Measurements from ENCODE around the gene ITGA6.

ITGA6 gene

DNA sequence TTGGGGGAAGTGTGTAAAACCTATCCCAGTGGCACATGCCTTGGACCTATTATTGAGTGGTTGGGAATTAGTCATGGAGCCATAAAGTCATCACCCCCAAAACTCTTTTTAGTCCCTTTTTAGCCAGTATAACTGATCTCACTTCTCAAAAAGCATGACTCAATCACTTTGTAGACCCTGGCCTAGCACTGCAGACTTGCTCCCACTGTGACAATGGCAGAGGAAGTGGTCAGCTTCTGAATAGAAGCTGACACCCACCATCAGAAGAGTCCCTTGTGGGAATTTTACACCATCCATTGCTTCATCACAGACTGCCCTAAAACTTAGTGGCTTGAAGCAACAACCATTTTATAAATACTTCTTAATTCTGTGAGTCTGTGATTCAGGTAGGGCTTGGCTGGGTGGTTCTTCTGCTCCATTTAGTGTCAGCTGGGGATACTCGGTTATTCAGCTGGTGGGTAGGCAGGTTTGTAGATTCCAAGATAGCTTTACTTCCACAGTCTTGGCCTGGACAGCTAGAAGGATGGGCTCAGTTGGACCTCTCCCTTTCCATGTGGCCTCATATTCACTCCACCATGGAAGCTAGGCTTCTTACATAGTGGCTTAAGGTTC, 10.8 kb upstream of the ITGA6 start:
- no peak for DNase-seq (ENCODE audit: low spot score)

DNA sequence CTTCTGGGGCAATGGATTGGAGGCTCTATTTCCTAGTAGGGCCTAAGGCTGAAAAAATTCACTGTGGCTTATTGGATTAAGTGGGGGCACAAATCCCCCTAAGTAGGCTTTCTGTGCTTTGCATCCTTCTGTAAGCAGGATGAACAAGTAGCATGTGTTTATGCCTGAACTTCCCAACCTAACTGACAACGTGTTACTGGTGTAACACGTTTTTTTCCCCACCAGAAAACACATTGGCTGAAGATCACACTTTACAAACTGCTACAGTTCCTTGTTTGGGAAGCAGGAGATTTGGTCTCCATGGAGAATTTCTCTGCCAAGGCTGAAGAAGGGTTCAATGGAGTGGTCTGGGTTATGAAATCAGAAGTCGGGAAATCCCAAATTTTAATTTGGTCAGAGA, 7.2 kb upstream of the ITGA6 start:
- no peak for DNase-seq (ENCODE audit: low spot score)

DNA sequence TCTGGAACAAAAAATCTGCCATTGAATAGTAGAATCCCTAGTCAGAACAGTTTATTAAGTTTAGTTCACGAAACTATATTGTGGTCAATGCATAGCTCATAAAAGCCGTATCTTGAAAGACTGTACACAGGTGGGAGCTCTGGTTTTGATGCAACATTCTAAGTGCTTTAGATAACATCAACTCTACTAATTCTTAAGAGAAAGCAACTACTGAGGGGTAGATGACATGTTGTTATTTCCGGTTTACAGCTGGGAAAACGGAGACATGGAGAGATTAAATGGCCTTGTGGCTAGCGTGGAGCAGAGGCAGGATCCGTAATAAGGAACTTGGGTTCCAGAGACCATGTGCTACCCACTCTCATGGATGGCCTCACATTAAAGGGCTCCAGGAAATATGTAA, 4.2 kb upstream of the ITGA6 start:
- DNase-seq (ENCODE audit: low spot score): no peak

DNA sequence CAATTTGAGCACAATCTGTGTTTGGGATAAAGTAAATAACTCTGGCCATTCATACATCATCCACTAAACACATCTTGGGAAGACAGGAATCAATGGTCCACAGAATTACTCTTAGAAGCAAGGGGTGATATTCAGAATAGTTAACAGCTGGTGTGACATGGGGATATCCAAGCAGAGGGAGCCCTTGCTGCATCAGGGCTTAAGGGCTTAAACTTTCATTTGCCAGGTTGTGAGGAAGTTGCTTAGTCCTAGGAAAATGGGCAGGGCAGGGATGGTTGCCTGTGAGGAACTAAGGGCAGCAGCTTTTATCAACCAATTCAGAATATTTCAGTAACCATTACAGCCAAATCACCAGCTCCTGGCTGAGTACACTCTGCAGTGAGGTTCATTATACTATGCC, 2.0 kb upstream of the ITGA6 start:
- DNase-seq (ENCODE audit: low spot score): no peak

DNA sequence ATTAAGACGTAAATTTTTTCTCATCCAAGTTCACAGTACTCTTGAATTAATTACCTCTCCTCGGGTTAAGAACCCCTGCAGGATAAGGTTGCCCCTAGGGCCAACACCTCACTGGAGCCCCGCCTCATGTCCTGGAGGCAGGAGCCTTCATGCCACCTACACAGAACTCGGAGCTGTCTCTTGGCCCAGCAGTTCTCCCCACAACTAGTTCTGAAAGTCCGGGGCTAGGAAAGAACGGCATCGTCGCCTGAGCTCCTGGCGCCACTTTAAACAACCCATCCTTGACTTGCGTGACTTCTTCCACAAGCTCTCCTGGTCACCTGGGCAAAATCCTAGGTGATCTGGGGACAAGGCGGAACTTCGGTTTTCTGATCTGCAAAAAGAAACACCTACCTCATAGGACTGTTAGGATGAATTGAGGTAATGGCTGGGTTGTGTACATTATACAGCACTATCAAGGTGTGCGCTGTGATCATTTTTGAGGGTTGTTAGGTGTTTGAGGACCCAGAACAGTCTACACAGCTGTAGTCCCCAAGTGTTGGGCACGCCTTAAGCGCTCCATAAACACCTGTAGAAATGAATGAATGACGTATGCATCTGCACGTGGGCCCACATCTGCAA, 641 bp upstream of the ITGA6 start:
- DNase-seq (ENCODE audit: low spot score): no peak

DNA sequence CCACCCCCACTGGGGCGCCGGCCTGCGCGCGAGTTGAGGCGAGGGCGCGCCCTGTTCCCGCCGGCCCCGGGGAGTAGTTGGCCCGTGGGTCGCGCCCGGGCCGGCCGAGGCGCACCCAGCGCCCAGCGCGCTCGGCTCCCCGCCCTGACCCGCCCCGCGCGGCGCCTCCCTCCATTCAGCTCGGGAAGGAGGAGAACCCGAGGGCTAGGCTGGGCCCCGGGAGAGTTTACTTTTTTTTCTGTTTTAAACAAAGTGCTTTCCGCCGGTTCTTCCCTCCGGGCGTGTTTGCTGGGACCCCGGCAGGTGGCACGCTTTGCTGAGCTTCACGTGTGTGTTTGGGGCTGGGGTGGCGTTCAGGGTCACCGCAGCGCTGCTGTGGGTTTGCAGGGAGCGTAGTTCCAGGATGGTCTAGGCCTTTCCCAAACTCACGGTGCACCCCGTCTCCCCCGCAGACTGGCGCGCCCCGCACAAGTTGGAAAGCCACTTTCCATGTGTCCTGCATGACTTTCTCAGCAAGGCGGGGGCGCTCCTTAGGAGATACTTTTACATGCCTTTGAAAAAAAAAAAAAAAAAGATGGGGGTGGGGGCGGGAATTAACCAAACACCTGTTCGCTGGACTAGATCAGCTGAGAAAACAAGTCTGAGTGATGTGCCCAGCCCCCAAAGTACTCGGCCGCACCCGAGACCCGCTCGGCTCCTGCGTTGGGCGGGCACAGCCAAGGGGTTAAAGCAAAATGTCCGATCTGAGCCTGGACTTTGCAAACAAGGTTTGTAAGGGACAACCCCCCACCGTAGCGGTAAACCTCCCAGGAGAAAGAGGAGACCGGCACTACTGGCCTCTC, 825 bp downstream of the ITGA6 start:
- DNase-seq (ENCODE audit: low spot score): no peak

DNA sequence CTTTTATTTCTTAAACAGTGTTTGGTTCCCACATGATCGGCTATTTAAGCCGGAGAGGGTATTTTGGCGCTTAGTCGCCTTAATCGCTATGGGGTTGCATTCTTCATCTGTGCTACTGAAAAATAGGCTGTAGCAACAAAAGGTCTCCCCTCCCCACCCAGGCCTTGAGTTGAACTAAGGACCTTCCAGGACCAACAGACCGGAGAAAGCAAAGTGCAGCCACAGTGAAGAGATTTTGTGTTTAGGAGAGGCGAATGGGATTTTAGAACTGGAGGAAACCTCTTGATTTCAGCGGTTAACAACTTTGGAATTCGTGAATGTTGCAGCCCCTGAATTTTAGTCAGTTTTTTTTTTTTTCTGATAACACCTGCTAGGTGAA, 1.4 kb downstream of the ITGA6 start:
- DNase-seq (ENCODE audit: low spot score): no peak

DNA sequence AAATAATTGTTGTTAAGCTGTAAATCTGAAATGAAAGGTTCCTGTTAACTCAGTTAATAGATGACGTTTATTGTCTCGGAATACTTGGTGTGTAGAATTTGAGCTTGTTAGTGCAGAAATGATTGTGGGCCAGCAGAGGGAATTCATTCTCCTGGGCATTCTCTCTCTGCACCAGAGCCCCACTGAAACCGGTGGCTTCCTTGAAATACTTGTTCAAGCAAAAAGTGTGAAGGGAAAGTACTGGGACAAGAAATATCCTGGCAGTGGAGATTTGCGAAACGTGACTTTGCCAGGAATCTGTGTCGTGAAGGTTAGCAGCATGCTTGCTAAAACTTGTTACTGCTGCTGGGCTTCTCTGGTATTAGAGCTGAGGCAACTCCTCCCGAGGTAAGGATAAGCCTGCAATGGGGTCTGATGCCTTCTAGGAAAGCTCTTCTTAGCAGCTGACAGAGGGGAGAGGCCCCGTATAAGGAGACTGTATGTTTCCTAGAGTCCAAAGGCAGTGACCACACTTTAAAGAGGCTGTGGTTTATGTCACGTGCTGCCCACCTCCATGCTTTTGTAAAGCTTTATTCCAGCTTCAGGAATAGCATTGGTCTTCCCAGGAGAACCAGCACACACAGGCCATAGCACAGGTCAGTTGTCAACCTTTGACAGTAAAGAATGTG, 2.0 kb downstream of the ITGA6 start:
- DNase-seq (ENCODE audit: low spot score): no peak

DNA sequence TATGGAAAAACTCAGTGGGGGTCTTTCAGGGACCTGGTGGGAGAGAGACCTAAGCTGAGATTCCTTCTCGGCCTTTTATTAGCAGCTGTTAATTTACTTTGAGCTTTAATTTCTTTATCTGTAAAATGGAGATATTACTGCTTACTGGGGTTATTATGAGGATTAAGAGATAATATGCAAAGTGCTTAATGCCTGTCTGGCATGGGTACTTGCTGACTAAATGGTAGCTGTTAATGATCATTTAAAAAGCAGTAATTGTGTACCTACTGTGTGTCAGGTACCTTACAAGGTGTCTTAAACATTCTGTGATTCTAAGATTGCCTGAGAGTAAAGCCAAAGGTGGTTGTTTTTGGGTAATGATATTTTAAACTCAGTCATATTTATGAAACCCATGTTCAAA, 2.6 kb downstream of the ITGA6 start:
- DNase-seq (ENCODE audit: low spot score): no peak

DNA sequence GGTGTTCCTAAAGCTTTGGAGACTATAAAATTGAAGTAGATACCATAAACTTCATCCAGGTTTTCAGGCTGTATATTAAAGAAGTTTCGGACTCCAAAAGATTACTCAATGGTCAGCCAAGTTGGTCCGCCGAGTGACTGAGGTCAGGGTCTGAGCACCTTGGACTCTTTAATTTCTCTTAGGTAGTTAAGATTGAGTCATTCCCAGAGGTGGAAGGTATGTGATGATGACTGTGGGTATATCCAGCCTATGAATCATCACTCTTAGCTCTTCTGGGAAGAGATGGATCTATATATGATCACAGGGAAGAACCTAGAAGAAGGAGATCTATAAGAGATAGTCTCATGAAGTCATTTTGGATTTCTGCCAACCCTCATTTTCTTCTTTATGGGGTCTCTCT, 3.3 kb downstream of the ITGA6 start:
- DNase-seq (ENCODE audit: low spot score): no peak

DNA sequence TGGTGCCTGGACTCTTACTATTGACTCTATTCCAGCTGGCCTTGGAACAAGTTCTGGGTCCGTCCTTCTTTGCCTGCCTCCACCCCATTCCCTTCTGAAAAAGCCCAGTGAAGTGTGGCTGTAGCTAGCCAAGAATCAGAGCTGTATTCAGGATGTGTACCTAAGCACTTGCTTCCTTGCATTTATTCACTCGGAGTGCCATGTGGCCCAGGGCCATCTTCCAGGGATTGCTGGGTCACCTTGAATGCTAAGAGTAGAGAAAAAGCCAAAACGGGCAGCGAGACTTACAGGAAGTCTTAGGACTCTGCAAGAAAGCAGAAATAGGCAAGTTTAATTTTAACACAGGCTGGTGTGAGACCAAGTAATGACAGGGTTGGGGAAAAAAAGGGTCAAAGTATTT, 4.1 kb downstream of the ITGA6 start:
- DNase-seq (ENCODE audit: low spot score): no peak

DNA sequence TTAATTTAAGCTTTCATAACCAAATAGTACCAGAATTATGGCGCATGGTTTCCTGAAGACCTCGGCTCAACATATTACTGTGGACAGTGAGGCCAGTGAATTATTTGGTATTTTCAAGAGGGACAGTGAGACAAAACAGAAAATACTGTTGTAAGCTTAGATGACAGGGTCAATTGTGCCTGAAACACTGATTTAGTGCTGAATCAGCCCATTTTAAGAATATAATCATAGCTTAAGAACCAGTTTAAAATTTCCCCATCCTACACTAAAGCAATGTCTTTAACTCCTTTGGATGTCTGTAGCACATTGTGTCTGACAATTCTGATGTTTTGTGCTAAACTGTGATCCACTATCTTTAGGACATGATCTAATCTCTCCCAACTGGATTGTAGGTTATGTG, 4.6 kb downstream of the ITGA6 start:
- DNase-seq (ENCODE audit: low spot score): no peak

DNA sequence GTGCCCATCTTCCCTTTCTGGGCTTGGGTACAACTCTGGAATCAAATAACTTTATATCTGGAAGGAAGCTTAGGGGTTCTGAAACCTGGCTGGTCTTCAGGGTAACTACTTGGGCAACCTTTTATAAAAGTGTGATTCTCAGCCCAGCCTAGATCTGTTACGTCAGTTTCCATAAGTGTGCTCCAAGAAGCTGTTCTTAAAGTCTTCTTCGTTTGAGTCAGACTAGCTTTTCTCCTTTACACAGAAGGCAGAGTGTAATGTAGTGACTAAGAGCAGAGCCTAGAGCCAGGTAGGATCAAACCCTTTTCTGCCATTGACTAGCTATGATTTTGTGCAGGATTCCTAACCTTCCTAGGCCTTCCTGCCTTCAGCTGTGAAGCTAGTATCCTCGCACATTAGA, 5.8 kb downstream of the ITGA6 start:
- DNase-seq (ENCODE audit: low spot score): no peak

DNA sequence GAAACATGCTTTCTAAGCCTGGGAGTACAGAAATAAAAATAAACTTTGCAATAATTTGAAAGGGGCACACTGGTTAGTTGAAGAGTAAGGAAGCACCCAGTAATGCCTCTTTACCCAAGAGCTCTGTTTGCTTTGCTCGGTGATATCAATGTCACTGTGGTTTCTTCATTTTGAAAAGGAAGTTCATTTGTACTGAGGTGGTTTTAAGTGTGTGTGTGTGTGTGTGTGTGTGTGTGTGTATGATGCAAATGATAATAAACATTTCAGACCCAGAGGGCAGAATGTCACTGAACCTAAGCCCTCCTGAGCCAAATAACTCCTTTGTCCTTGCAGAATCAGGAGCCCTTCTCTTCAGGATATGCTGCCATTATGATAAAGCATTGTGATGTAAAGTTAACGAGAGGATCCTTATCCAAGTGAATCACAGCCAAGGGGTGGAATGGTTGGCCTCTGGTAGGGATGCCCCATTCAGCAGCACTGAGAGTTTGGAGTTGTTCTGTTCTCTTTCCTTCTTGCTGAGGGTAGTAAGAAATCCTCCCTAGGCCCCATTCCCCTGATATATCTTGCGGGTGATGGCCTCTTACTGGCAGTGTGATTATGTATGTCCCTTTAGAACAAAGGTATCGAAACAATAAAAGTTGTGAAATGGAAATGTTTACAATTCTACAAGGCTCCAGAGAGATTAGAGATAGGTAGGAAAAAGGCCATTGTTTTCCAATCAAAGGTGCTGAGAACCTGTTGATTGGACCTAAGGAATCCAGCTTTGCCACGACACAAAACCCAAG, 7.6 kb downstream of the ITGA6 start:
- no peak for DNase-seq (ENCODE audit: low spot score)

DNA sequence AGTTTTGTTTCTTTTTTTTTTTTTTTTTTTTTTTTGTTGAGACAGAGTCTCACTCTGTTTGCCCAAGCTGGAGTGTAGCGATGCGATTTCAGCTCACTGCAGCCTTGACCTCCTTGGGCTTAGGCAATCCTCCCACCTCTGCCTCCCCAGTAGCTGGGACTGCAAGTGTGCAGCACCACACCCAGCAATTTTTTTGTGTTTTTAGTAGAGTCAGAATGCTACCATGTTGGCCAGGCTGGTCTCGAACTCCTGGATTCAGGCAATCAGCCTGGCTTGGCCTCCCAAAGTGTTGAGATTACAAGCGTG, 8.2 kb downstream of the ITGA6 start:
- DNase-seq (ENCODE audit: low spot score): no peak

DNA sequence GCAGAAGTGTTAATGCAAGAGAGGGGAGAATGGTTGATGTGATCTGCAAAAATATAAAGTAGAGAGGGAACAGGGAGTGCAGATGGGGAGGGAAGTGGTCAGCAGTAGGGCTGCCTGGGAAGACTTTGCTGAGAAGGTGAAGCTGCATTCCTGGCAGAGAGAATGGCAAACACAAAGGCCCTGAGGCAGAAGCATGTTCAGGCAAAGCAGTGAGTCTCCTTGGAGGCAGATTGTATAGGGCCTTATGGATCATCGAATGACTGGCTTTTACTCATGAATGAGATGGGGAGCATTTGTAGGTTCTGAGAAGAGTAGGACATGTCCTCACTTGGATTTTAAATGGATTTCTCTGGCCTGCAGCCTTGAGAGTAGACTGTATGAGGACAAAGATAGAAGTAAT, 9.5 kb downstream of the ITGA6 start:
- DNase-seq (ENCODE audit: low spot score): no peak

DNA sequence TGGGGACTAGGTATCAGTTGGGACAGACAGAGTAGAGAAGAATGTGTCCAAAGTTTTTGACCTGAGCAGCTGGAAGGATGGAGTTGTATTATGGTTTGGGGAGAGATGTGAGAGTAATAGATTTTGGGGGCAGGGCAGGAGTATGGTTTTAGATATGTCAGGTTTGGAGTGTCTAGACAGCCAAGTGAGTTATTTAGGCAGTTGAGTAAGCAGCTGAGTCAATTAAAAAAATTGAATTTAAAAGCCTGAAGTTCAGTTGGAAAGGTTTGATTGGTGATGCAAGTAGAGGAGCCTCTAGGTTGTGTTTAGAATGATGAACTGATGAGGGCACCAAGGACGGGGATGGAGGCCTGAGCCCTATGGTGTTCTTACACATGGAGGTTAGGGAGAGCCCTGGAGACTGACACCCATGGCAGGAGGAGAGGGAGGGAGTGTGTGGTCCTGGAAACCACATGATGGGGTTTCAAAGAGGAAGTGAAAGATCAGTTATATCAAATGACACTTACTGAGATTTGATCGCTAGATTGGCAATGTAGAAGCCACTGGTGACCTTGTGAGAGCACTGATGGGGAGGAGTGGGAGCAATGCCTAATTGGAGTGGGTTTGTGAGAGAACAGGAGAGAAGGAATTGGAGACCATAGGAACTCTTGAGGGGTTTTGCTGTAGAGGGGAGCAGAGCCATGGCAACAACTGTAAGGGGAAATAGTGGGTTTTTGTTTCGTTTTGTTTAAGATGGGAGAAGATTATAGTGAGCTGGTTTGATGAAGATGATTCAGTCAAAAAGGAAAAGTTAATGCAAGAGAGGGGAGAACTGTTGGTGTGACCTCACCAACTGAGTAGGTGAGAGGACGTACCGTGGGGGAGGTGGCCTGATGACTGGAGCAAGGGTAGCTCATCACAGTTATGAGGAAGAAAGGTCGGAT, 10.3 kb downstream of the ITGA6 start:
- DNase-seq (ENCODE audit: low spot score): no peak

DNA sequence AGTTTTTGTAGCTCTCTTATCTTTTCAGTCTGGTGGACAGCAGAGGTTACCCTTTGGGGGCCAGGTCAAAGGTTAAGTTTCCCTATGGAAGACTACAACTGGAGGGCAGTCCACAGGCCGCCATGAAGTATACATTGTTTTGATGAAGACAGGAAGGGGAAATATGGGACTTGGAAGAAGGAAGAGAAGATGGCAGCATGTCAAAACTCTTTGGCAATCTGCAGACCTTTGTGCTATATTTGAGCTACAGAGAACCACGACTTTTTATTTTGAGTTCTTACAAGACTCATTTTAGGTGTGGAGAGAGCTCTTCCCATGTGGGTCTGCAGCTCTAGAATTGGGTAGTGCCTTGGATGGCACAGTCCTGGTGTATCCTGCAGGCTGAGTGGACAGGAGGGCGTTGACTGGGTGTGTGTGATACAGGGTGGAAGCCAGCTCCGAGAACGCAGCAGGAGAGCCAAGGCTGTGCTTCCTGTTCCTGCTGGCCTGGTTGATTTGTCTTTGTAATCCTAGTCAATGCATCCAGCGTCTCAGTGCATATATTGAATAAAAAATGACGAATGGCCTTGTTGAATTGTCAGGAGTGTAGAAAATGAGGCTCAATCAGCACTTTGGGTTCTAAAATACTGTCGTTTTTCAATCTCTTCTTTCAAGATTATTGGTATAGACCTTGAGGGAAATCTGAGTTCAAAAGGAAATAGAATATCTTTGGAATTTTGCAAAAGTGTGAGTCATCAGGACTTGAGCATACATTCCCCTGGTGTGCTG, 11.5 kb downstream of the ITGA6 start:
- DNase-seq (ENCODE audit: low spot score): no peak

DNA sequence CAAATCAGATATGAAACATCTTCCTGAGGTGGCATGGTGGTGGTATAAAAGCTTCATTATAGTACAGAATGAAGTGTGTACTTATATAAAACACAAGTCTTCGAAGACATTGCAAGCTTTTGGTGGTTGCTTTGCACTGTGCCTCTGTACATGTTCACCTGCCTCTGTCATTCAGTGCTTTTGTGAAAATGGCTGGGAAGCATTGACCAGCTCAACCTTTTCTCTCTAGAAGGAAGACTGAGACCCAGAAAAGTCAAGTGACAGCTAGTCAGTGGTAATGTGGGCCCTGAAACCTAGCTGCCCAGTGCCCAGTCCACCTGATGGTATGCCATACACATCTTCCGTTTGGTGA, 12.1 kb downstream of the ITGA6 start:
- DNase-seq (ENCODE audit: low spot score): no peak

DNA sequence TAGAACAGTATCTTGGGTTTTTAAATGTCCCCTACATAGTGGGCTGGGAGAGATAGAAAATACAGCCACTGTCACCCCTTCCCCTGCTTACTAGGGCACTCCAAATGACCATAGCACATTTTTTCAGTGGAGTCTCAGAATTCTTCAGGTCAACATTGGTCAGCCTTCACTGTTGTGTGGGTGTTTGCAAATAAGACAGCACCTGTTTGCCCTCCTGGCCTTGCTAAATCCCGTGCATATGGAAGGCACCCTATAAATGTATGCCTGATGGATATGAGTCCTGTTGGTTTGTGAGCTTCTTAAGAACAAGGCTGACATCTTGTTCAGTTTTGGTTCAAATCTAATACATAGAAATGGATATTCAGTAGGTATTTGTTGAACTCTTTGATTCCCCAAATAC, 12.5 kb downstream of the ITGA6 start:
- DNase-seq (ENCODE audit: low spot score): no peak

DNA sequence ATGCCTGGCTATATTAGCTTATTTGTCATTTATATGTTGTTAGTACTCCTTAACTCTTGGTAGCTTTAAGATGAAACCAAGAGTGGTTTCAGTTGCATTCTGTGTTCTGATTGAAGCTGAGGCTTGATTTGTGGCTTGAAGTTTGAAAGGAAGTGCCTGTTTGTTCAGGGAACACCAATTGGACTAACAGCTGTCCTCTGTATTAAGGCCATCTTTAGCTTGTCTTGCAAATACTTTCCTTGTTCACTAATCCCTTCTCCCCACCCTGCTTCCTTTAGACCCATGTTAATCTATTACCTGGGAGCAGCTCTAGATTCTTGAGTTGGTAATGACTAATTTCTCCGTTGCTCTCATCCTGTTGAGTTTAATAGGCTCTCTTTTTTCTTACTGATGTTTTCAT, 13.4 kb downstream of the ITGA6 start:
- DNase-seq (ENCODE audit: low spot score): no peak

All from left forelimb (tissue), 1 donor.